Stimulated activated CD8-positive, alpha-beta memory T cell treated with anti-CD3 and anti-CD28 coated beads, Interleukin-7, amount 100 ng/mL, for 24 hours (primary cell): Measurements from ENCODE around the gene CCDC97.
"Not testable (repeated sequence)": the region's sequence is repeated elsewhere in the genome, so short reads cannot be mapped to it uniquely, and the experiment has no call there.

ENCODE experiments used
- DNase-seq: peaks from one replicate; pipeline ENCODE4 v3.0.0-alpha.2; 2020; ENCODE audit warnings: low read depth

CCDC97 gene

DNA sequence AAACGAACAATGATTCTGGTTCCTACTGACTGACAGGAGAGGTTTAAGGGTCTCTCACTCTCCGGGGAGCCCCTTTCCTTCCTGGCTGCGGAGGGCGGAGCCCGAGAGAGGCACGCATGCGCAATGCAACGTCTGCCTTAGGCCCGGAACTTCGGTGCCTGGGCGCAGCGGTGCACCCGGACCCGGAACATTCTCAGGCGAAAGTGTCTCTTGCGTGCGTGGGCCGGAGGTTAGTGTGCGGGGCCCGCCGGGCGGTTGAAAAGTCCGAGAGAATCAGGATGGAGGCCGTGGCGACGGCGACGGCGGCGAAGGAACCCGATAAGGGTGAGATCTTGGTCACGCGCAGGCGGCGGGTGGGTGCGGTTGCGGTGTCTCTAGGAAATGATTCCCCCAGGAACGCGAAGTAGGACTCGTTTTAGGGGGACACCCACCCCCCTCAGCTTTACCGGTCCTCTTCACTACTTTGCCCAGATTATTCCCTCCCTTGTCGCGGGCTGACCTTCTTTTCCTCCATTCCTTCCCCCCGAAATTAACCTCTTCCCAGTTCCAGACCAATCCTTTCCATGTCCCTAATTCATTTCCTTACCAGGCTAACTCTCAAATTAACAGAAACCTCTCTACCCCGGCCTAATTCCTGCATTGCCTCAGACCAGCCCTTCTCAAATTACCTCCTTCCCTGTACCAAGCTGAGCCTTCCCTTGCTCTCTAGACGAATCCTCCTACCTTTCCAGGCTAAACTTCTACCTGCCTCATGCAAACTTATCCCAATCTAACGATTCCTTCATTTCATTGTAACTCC, at the start of gene CCDC97:
CCDC97 (plus strand) TSS at position 140 of the 799 bp plus-strand sequence; CDS start at position 279, 139 bp downstream.
- peak; percentile 78 for DNase-seq

DNA sequence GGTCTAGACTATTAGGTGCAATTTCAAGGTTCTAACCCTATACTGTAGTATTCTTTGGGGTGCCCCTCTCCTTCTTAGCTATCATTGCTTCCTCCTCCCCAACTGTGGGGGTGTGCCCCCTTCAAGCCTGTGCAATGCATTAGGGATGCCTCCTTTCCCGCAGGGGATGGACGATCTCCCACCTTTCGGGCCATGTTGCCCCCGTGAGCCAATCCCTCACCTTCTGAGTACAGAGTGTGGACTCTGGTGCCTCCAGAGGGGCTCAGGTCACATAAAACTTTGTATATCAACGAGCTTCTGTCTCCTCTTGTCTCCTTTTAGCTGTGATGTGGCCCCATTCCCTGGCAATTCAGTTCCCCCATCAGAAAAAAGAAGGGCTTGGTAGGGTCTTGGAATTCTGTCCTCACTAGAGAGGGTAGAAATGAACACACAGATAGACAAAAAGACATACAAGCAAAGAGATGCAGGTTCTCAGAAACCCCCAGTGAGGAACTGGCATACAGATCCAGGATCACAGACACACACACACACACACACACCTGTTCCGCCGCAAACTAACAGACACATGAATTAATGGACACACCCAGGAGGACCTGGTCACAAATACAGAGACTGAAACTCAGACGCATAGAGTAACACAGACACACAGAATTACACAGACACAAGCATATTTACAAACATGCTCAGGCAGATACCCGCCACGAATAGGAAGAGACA, 48.3 kb upstream of the CCDC97 start:
- no peak for DNase-seq

DNA sequence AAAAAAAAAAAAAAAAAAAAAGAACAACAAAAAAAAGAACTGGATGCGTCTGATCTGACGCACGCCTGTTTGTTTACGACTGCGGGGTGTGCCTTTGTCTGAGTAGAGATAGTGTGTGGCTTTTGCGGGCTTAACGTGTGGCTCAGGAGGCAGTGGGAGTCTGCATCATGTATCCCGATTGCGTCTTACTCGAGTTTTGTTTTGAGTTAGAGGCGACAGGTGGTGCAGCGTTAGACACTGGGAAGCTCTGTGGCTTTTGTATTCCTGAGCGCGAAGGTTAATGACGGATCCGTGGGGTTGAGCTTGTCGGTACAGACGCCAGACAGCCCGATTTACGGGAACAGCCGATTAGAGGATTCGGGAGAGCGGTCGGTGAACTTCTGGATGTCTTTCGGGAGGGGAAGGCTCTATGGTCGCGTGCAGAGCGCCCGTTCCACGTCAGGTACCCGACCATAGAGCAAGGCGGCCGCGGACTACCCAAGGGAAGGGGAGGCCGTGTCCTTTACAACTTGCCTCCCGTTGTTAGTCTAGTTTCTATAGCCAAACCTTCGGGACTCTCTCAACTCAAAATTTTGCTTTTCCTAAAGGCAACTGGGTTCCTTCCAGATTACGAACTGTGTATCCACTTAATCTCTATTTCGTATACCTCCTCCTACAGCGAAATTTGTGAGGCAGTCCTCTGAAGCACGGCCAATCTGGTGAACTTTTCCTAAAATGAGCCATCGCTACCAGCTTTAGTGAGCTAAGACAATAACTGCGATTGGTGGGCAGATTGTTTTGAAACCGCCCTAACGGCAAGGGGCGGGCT, 46.7 kb upstream of the CCDC97 start:
- peak; percentile 66 for DNase-seq

DNA sequence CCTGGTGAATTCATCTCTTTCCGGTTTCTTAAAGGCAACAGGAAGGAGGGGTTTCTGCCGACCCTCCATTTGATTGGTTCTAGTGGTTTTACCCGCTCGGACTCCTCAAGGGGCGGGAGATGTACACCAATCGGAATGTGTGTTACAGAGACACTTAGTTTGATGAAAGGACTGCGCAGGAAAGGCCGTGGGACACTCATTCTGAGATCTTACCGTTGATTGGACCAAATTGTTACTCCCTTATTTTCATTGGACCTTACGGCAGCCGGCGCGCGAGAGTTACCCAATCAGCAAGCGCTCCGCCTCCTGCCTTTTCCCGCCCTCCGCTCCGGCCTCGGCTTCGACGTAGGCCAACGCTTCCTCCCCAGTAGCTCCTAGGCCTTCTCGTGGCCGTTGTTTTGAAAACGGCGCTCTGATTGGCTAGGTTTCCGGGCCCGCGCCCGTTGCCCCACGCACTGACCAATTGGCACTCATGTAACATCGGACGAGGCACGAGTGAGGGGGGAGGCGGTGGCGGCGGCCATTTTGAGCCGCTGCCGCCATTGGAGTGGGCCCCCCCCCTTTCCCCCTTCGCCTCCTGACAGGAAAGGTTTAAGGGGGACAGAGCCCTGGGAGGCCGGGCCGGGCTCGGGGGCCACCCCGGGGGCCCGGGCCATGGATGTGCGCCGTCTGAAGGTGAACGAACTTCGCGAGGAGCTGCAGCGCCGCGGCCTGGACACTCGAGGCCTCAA, 46.0 kb upstream of the CCDC97 start, which contains the start of gene HNRNPUL1:
HNRNPUL1 (plus strand) TSS at position 523 of the 731 bp plus-strand sequence; CDS start at position 655, 132 bp downstream.
- DNase-seq, result peak; percentile 98

DNA sequence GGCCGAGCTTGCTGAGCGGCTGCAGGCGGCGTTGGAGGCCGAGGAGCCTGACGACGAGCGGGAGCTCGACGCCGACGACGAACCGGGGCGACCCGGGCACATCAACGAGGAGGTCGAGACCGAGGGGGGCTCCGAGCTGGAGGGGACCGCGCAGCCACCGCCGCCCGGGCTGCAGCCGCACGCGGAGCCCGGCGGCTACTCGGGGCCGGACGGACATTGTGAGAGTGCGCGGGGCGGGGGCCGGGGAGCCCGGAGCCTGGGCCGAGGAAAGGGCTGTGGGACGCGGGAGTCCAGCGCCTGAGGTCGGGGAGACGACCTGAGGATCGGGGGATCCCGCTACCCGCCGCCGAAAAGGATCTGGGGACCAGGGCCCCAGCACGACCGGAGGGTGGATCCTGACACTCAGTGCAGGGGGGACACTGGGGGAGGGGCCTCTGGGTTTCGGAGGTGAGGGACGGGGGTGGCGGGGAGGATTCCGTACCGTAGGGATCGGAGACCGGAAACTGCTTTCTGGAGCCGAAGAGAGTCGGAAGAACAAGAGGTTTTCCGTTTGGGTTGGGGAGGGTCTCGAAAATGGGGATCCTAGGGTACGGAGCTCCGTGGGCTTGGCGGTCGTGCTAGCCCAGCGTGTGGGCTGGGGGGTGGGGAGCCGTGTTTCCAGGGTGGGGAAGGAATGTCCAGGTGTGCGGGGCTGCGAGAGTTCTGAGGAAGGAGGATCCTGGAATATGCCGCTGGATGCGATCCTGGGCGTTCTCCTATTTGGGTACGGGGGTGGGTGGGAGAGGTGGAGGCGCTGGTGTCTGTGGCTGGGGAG, 45.2 kb upstream of the CCDC97 start:
- peak; percentile 56 for DNase-seq

DNA sequence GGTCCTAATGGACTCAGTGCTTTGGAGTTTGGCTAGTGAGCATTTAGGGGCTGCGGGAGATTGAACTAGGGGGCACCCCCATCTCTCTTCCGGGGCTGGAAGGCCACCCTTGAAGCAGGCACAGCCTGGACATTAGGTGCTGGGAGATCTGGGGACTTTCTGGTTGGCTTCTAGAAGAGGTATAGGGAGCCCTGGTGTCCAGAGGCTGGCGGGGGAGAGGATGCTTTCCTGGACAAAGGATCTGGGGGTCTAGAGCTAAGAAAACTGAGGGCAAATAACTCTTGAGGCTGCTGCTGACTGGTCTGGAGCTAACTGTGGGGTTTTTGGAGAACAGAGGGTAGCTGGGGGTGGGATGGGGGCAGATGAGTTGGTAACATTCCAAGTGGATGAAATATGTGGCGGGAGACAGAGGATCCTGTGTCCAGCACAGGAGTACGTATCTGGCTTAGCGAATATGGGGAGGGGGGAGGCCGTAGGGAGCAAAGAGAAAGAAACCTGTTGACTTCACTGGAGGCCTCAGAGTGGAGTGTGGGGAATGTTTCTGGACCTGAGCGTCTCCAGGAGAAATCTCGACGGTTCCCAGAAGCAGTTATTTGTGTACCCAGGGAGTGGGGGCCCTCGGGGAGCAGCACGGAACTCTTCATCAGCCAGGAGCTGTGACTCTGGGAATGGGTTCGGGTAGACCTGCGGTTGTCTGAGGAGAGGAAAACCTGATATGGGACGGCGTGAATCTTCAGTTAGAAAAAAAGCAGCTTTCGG, 44.4 kb upstream of the CCDC97 start:
- no peak for DNase-seq

DNA sequence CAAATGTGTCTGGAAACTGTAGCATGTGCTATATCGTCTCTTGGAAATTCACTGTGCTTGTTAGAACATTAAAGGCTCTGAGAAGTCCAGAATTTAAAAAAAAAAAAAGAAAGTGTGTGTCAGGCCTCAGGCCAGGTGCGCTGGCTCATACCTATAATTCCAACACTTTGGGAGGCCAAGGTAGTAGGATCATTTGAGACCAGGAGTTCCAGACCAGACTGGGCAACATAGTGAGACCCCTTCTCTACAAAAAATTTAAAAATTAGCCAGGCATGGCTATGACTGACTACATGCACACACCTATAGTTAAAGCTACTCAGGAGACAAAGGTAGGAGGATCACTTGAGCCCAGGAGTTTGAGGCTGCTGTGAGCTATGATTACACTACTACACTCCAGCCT, 40.9 kb upstream of the CCDC97 start:
- no peak for DNase-seq

DNA sequence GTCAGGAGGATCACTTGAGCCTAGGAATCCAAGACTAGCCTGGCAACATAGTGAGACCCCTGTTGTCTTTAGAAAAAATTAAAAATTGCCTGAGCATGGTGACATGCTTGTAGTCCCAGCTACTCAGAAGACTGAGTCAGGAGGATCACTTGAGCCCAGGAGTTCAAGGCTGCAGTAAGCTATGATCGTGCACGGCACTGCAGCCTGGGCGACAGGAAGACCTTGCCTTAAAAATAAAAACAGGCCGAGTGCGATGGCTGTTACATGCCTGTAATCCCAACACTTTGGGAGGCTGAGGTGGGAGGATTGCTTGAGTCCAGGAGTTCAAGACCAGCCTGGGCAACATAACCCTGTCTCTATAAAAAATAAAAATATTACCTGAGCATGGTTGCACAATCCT, 40.4 kb upstream of the CCDC97 start:
- no peak for DNase-seq

DNA sequence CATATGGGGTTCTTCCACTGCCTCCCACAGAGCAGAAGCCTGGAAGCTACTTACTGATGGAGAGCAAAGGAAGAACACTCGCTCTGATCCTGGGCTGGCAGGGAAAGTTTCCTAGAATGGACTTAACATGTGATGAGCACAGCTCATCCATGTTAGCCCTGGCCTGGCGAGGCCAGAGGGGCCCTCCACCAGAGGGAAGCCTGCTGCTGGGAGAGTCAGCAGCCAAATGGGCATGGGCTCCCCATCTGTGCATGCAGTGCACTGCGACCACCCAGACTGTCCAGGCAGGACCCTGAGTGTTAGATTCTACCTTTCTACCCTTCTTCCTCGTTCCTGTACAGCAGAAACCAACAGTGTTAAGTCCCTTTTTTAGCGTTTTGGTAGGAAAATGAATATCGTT, 36.9 kb upstream of the CCDC97 start:
- DNase-seq, result no peak

DNA sequence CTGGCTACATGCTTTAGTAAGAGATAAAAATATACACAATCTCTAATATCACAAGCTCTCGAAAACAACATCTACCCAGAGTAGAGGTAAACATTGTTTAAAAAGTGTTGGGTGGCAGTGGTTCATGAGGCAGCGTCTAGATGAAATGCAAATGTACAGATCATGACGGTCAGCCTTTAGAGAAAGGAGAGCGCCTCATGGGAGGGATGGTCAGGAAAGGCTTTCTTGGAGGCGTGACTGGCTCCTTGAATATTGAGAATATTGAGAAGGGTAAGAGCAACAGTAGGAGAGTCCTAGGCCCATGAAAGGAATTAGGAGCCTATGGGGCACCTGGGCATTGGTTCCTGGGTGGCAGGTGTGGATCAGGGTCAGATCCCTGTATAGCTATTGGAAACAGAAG, 35.2 kb upstream of the CCDC97 start:
- no peak for DNase-seq

DNA sequence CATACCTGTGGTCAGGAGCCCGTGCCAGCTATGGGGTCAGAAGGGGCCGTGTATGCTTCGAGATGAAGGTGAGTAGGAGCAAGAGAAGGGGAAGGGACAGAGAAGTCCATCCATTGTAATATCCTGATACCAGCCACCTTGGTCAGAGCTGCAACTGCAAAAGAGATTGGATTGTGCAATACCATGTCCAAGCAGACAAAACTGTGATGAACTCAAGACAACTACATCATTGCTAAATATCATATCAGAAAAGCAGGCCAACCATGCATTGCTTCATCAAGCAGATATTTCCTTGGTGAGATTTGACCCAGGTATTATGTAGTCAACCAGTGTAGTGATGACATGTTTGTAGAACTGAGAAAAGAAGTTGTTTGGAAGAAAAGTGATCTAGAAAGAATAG, 33.7 kb upstream of the CCDC97 start:
- no peak for DNase-seq

DNA sequence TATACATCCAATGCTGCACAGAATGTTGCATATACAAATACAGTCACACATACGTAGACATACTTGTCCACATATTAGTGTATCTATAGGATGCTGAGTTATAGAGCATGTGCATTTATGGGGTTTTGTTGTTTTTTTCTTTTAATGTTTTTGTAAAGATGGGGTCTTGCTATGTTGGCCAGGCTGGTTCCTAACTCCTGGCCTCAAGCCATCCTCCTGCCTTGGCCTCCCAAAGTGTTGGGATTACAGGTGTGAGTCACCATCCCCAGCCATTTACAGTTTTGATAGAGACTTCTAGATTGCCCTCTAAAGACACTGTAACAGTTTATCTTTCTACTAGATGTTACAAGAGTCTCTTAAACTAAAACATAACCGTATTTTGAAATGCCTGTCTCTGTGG, 31.5 kb upstream of the CCDC97 start:
- DNase-seq, result no peak

DNA sequence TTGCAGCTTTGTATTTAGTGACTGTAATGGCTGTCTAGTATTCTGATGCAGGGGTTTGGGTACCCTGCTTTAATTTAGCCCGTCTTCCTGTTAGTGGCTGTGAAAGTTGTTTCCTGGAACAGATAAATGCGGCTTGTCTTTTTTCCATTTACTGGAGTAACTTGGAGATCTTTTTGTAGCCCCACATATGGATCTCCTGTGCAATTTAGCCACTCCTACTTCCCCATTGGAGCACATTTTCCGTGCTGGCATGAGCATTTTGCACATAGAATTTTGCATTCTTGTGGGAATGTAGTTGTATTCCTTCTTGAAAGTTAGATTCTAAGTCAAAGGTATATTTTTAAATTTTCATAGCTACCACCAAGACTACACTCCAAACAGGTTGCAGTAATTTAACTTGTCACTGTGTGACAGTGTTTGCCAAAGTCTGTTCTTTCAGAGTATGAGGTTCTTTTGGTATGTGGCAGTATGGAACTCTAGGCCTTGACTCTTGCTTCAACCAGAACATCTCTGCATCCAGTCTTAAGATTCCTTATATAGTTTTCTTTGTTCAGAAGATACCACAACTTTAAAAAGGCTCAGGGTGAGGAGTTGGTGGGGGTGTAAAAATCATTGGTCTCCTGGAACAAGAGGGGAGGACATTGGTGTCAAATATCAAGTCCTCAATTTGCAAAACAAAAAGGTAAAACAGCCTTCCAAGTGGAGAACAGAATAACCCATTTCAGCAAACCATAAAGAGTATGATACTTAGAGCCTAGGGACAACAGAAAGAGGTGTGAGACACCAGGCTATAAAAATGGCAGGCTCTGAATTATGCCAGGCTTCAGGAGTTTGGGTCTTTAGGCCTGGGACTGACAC, 21.1 kb upstream of the CCDC97 start:
- no peak for DNase-seq

DNA sequence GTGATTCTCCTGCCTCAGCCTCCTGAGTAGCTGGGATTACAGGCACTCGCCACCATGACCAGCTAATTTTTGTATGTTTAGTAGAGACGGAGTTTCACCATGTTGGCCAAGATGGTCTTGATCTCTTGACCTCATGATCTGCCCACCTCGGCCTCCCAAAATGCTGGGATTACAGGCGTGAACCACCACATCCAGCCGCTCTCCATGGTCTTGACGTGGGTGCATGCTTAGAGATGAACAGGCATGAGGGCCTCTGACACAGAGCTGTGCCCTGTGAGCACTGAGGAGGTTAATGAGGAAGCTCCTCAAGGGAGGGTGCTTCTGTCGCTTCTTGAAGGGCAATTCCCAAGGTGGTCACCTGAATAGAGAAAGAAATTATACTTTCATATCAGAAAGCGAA, 20.2 kb upstream of the CCDC97 start:
- DNase-seq, result not testable (repeated sequence)

DNA sequence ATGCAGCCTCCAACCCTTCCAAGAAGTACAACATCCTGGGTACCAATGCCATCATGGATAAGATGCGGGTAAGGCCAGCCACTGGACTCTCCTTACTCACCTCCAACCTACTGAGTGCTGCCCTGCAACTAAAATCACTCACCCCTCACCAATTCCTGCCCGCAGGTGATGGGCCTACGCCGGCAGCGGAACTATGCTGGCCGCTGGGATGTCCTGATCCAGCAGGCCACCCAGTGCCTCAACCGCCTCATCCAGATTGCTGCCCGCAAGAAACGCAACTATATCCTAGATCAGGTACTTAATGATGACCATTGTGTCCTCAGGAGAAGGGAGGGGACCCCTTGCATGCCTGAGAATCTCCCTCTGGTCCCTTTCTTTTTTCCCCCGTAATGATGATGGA, 15.6 kb upstream of the CCDC97 start:
- no peak for DNase-seq

DNA sequence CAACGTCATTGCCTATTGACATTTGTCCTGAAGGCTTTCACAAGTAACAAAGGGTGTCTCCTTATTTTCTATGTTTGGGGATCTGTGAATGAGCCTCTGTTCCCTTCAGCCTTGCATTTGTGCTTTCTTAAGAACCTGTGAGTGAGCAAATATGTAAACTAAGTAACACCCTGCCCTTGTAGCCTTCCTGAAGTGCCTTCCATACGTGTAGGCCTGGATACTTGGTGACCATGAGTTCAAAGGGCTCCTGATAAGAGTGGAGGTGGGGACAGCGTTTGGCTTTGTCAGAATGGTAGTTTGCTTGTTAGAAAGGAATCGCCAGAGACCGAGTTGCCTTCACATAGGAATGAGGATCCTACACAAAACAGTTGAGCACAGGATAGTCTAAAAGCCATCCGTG, 14.5 kb upstream of the CCDC97 start:
- DNase-seq, result no peak

DNA sequence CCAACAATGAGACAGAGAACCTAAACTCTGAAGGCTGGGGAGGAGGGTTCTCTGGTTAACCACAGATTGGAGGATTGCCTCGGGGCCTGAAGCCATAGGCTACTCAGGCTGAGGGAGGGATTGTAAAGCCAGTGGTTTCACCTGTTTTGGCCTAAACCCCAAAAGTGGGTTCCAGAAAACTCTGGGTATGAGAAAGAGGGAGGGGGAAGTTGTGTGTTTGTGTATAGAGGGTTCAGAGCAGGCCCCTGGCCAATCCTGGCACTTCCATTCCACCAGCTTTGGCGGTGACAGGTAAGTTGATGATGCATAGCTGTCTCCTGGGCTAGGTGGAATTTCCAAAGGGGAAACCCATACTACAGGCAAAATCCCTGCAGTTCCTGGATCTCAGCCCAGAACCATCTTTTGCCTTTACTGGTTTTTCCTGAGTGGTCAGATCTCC, 13.5 kb upstream of the CCDC97 start:
- DNase-seq, result no peak

DNA sequence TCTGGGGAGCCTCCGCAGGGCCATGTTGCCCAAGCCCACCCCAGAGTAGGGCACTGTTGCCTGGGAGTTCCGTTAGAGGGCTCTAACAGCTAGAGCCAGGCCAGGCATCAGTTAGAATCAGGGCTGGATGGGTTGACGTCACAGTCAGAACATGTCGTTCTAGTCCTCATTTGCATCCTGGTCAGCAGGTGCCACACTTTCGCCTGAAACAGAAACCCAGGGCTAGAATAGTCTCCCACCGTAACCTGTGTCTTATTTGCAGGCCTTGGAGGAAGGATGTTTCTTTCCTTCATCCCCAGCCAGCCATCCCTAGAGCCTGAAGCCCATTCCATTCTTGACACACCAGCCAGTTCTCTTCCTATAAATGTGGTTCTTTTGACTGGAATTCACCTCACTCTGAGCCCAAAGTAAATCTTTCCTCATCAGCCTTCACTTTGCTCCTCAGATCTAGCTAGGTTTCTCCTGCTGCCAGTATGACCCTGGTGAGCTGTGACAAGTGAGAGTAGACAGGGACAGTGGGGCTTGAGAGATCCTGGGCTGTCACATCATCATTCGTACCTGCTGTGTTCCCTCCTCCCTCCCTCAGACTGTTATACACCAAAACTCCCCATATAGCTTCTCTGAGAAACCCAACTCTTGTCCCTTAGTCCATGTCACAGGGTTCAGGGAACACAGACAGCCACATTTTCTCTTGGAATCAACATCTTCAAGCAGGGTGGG, 12.2 kb upstream of the CCDC97 start:
- DNase-seq, result no peak
